Suppressor macrophage (primary cell): ENCODE data around the gene RER1.
A peak's percentile ranks its signal among the peaks of the same experiment; 100 is the strongest.

Experiments
- DNase-seq, 4 experiments: peaks; one replicate each; pipeline ENCODE4 v3.0.0-alpha.2; 2020 to 2022

RER1 gene

GRCh38 chr1:2391931-2392509 lies 379 bp downstream of the RER1 start:
- DNase-seq, result peak in 3 of 4 experiments; percentile 15 to 26 (median 20)

DNA sequence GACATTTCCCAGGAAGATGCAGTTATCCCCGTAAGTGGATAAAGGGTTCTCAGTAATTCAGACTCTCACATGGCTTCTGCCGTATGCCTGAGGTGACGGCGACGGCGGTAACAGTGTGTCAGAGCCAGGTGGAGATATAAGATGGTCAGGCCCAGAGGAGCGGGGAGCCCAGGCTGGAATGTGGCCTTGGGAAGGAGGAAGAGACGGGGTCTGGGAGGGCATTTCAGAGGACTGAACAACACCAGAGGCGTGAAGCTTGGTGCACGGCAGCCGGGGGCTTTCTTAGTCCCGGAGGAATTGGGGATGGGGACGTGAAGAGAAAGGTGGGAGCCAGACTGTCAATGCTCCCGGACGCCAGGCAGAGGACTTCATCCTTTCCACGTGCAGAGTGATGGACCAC lies 1.0 kb downstream of the RER1 start:
- DNase-seq, result no peak

GRCh38 chr1:2393471-2393877 lies 1.8 kb downstream of the RER1 start:
- DNase-seq, result no peak

- no peak for DNase-seq
Observed at GRCh38 chr1:2394220-2394619, 2.6 kb downstream of the RER1 start.

DNA sequence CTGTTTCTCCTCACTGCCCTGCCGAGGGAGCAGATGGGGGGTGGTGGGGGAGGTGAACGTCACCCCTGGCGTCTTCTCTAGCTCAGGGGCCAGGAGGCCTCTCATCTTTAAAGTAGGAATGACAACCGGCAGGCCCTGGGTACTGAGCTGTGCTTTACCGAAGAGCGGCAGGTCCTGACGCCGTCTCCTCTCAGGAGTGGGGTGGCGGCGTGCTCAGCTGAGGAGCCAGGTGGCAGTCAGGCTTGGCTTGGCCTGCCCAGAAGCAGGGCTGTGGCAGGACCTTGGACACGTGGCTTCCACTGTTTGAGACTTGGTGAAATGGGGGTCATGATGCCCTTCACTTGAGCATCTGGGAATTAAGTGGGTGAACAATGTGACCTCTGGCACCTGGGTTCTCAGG lies 3.1 kb downstream of the RER1 start:
- no peak for DNase-seq

GRCh38 chr1:2395245-2395644 lies 3.6 kb downstream of the RER1 start:
- DNase-seq, result no peak

DNA sequence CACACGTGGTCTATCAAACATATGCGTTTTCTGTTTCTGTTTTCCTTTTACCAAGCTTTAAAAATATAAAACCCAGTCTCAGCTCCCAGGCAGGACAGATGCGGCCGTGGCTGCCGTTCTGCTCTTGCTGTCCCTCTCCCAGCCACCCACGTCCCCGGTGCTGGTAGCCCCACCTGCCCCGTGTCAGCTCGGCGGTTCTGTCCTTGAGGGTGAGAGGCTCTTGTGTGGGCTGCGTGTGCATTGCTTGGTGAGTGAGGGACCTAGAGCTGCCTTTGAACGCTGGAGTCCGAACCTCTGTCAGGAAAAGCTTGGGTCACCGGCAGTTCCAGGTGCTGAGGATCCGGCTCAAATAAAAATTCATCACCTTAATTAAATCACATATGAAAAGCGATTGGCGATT lies 4.4 kb downstream of the RER1 start:
- no peak for DNase-seq

DNA sequence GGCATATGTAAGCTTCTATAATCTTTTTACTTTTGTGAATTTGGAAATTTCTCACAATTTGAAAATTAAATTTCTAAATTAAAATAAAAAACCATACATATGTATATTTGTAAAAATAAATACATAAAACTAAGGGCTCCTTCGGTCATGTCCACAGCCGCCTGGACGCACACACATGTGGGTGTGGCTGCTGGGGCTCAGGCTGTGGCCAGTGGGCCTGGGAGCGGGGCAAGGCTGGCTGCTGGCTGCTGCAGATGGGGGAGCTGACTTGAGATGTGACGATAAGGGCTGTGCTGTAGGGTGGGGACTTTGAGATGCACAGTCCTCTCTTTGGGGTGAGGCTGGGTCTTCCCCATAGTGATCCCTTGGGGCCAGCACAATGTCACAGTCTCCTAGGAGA lies 4.8 kb downstream of the RER1 start:
- DNase-seq, result no peak

DNA sequence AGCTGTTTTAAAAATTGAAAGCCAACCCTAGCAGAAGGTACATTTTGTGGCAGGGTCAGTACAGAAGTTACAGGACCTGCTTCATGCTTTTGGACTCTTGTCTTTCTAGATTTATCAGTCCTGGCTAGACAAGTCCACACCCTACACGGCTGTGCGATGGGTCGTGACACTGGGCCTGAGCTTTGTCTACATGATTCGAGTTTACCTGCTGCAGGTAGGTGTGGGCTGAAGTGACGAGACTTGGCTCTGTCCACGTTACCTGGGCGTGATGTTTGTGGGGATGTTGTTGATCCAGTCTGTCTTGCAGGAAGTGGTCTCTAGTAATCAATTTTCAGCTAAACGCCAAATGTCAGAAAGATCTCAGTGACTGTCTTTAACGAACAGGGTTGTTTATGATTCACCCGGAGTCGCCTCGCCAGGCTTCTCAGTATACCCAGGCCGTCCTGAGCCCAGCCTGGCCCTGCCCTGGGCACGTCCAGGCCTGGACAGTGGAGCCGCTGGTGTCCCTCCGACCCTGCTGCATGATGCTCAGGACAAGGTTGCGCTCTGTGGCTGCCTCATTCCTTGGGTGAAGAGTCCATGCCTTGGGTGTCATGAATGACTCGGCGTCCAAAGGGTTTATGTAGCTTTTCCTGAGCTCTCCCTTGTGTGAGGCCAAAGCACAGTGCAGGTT lies 5.5 kb downstream of the RER1 start:
- DNase-seq, result no peak

DNA sequence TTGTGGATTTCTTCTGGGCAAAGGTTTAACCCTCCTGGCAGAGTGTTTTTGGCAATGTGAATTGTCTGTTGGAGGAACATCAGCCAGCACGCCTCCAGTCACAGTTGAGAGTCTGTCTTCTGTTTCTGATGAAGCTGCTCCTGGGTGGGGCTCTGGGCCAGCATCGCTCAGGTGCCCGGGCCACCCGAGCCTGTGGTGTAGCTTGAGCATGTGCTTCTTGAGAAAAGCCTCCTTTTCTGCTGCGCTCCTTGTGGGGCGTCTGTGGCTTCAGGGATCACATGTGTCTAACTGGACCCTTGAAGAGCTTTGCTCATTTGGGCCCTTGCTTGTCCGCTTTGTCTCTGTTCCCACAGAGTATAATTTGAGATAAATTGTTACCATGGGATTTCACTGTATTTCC lies 7.2 kb downstream of the RER1 start:
- no peak for DNase-seq

GRCh38 chr1:2399890-2400575 lies 8.4 kb downstream of the RER1 start:
- no peak for DNase-seq

- no peak for DNase-seq
Observed at GRCh38 chr1:2400576-2400909, 8.9 kb downstream of the RER1 start.

- DNase-seq, result no peak
Observed at GRCh38 chr1:2400950-2401649, 9.5 kb downstream of the RER1 start.

- DNase-seq, result no peak
Observed at GRCh38 chr1:2402420-2402819, 10.8 kb downstream of the RER1 start.

GRCh38 chr1:2403273-2403672 lies 11.6 kb downstream of the RER1 start:
- no peak for DNase-seq

- DNase-seq, result no peak
Observed at GRCh38 chr1:2404142-2404889, 12.7 kb downstream of the RER1 start.

DNA sequence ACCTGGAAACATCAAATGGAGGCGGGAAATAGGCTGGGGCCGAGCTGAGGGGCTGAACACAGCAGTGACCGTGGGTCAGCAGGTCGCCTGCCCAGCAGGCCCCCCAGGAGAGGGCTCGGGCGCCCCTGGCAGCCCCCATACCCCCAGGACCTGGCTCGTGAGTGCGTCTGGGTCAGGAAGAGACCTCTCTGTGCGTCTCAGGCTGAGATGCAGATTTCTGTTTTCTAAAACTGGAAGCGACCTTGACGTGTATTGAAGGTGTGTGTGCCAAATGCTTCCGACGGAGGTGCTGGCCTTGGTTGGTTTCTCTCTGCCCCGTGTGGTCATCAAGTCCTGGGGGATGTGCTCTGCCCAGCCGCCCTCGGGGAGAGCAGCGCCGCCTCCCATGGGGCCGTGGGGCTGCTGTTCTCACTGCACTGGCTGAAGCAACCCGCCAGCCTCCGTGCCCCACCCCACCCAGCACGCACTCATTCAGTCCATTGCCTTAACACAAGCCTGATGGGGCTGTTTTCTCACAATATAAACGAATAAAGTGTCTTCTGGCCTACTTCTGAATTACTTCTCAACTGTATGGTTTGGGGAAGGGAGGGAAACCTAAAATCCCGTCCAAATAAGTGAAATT lies 13.4 kb downstream of the RER1 start:
- DNase-seq, result no peak

DNA sequence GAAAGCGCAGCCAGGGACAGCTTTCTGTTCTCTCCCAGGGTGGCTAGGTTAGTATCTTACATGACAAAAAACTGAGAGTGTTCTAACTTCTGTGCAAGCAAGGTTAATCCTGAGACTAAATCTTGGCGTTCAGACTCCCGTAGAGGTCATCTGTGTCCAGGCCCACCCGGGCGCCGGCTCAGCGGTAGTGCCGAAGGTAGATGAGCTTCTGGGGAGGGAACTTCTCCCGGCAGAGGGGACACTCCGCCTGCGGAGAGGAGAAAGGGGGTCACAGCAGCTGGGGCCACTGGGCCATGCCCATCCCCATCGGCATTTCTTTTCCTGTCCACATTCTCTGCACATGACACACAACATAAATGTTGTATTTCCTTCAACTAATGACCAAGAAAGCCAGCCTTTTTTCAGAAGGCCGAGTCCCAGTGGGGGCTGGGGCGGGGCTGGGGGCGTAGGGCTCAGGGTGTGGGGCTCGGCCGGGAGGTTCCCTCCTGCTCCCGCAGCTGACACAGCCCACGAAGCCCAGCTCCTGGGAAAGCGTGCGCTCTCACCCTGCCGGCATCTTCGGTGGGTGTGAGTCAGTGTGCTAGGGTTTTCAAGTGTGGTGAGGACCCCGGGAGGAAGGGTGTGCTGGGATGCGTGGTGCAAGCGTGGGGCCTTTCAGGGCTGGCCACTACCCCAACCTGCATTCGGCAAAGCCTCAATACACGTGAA lies 14.1 kb downstream of the RER1 start:
- DNase-seq, result no peak

GRCh38 chr1:2406451-2407041 lies 14.9 kb downstream of the RER1 start:
- DNase-seq, result no peak

GRCh38 chr1:2407166-2407990 lies 15.7 kb downstream of the RER1 start:
- no peak for DNase-seq

DNA sequence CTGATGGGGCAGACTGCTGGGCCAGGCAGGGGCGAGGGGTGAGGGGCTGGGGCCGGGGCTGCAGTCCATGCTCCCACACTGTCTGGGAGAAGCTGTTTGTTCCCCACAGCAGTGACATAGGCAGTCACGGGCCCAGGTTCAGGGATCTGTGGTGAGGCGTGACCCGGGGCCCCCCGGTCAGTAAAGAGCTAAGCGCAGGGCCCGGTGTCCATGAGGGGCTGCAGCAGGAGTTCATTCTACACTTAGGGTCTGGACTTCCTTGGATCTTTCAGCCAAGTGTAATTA lies 16.3 kb downstream of the RER1 start:
- no peak for DNase-seq
